SK-N-MC (cell line): ENCODE data around the gene DUSP3.

Source experiments
- EZH2 ChIP-seq: fragments of 200-600 bp; sonication (generic); IDR thresholded peaks from one replicate; pipeline ENCODE4 v1.6.1; 2017; ENCODE audit warnings: antibody characterized with exemption
- POLR2AphosphoS5 ChIP-seq: IDR thresholded peaks from 2 replicates; pipeline ENCODE4 v1.6.1; 2012; ENCODE audit warnings: mild to moderate bottlenecking, low read depth, low read length, borderline replicate concordance

- TF ChIP-seq EZH2 (no peak), POLR2AphosphoS5 (no peak)
Observed at GRCh38 chr17:43816336-43817320, 37.9 kb upstream of the DUSP3 start.
